Raji (cell line): ENCODE data around the gene HOXA3.

Experiments used
- POLR2A ChIP-seq: IDR thresholded peaks from 2 replicates; pipeline ENCODE4 v1.6.1; 2011; ENCODE audit warnings: low read depth, low read length, control low read depth; ENCODE audit not compliant: insufficient read depth

The HOXA3 gene

GRCh38 chr7:27143023-27143949 lies 9.1 kb downstream of the HOXA3 start, which contains the start of gene HOXA5:
Gene HOXA5 (minus strand): TSS chr7:27143681. CDS start chr7:27143607, 74 bp downstream.
- no peak for TF ChIP-seq POLR2A

GRCh38 chr7:27142580-27143022 lies 9.8 kb downstream of the HOXA3 start:
- no peak for TF ChIP-seq POLR2A

GRCh38 chr7:27141923-27142579 lies 10.3 kb downstream of the HOXA3 start:
- no peak for TF ChIP-seq POLR2A

- no peak for TF ChIP-seq POLR2A
Measured at GRCh38 chr7:27141137-27141922, 11.1 kb downstream of the HOXA3 start.

- no peak for TF ChIP-seq POLR2A
Measured at GRCh38 chr7:27140126-27140857, 12.1 kb downstream of the HOXA3 start.

- no peak for TF ChIP-seq POLR2A
Measured at GRCh38 chr7:27139334-27140125, 12.9 kb downstream of the HOXA3 start.

GRCh38 chr7:27138985-27139333 lies 13.4 kb downstream of the HOXA3 start:
- no peak for TF ChIP-seq POLR2A

GRCh38 chr7:27138472-27138871 lies 13.9 kb downstream of the HOXA3 start:
- no peak for TF ChIP-seq POLR2A

- no peak for TF ChIP-seq POLR2A
Measured at GRCh38 chr7:27137640-27138315, 14.6 kb downstream of the HOXA3 start.

- TF ChIP-seq POLR2A: no peak
Measured at GRCh38 chr7:27134392-27134791, 18.0 kb downstream of the HOXA3 start.

GRCh38 chr7:27133409-27134231 lies 18.8 kb downstream of the HOXA3 start:
- no peak for TF ChIP-seq POLR2A

GRCh38 chr7:27132978-27133377 lies 19.4 kb downstream of the HOXA3 start:
- no peak for TF ChIP-seq POLR2A
